GM19324 (cell line): ENCODE measurements around the gene E2F4.

Experiments
- ATAC-seq: cut with Tn5 transposase; IDR thresholded peaks from one replicate; pipeline ENCODE4 v1.9.1; 2021; ENCODE audit warnings: mild to moderate bottlenecking, moderate library complexity; ENCODE audit not compliant: unreplicated experiment, low FRiP score

E2F4 gene

DNA sequence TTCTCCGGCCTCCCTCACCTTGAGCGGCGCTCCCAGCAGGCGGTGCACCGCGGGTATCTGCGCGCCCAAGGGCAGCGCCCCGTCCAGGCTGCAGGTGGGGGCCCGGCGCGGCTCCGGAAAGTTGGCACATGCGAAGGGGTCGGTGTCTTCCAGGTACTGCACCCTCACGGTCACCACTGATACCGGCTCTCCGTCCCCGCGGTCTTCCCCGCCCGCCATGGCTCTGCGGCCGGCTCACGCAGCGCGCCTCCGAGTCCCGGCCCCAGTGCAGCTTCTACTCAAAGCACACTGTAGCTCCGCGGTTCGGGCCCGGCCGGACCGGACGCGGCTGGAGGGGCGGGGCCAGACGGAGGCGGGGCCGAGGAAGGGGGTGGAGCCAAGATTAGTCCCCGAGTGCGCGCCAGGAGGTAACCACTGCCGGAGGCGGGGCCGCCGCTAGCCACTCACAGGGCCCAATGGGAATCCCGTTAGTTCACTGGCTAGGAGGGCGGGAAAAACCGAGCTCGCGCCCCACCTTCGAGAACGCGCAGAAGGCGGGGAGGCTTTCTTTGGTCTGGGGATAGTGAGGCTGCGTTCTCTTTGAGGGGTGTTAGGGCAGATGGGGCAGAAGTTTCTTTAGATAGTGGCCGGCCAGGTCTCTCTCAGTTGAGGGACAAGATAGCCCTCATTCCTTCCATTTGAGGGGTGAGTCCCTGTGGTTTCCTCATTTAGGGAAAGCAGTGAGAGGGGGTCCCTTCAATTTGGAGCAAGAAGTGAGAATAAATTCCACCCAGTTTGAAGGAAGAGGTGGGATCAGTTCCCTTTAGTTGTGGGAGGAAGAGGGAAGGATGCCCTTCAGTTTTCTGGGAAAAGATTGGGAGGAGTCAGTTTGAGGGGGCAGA lies 55.5 kb downstream of the E2F4 start, which contains the start of gene FHOD1:
FHOD1 (minus strand) TSS at position 290 of the 881 bp plus-strand sequence; CDS start at position 219, 71 bp downstream.
- peak; percentile 66 for ATAC-seq

DNA sequence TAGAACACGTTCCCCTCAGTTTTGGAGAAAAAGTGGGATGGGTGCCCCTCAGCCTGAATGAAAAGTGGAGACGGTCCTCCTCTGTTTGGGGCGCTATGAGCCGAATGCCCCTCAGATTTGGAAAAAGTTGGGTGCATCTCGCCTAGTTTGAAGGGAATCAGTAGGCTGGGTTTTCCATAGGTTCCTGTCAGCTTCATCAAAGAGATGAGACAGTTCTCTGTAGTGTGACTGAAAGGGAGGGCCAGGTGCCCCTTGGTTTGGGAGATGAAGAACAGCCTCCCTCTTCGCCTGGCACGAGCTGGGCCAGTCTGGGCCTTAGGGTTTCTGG lies 56.1 kb downstream of the E2F4 start:
- ATAC-seq, result no peak
